Measurements from ENCODE around the gene ZNF804A. TPM values are rescaled to one million over a fixed set of nuclear protein-coding genes. Genes with fewer than 3 reads are reported as not detected.

ZNF804A gene
- total and polyA plus RNA-seq, 5 experiments from 2014 or later: not detected

- Mint-ChIP-seq H3K27me3 (no peaks in the 10 kb centered on the region), H3K27ac (no peak overlapping the region), H3K36me3 (no peaks in the 10 kb centered on the region), H3K4me3 (no peak overlapping the region), H3K9me3 (peaks cover 0 to 6% (median 0%) of the 10 kb centered on the region in 9 donors), H3K4me1 (no peaks in the 10 kb centered on the region)
- POLR2A ChIA-PET: no interaction called here
- DNase-seq (no peak), ATAC-seq (no peak)
Measured at GRCh38 chr2:184624311-184624710, 26.0 kb downstream of the ZNF804A start.

- DNase-seq (no peak), ATAC-seq (no peak)
- Mint-ChIP-seq H3K9me3 (peaks cover 0 to 11% (median 0%) of the 10 kb centered on the region in 9 donors), H3K4me1 (no peaks in the 10 kb centered on the region), H3K27me3 (no peaks in the 10 kb centered on the region), H3K4me3 (no peak overlapping the region), H3K36me3 (no peaks in the 10 kb centered on the region), H3K27ac (no peak overlapping the region)
- POLR2A ChIA-PET: no interaction called here
Measured at GRCh38 chr2:184628051-184628450, 29.7 kb downstream of the ZNF804A start.

- ATAC-seq (no peak), DNase-seq (no peak)
- no peaks in the 10 kb centered on the region for H3K27me3 Mint-ChIP-seq
- no peak overlapping the region for H3K4me3 Mint-ChIP-seq
- H3K27ac Mint-ChIP-seq: no peak overlapping the region
- peaks cover 0 to 11% (median 0%) of the 10 kb centered on the region in 9 donors for H3K9me3 Mint-ChIP-seq
- POLR2A ChIA-PET: no interaction called here
- no peaks in the 10 kb centered on the region for H3K4me1 Mint-ChIP-seq
- H3K36me3 Mint-ChIP-seq: no peaks in the 10 kb centered on the region
Measured at GRCh38 chr2:184633726-184634125, 35.4 kb downstream of the ZNF804A start.

GRCh38 chr2:184637781-184638180 lies 39.5 kb downstream of the ZNF804A start:
- Mint-ChIP-seq H3K4me1 (no peaks in the 10 kb centered on the region), H3K4me3 (no peak overlapping the region), H3K27ac (no peak overlapping the region), H3K9me3 (no peaks in the 10 kb centered on the region), H3K36me3 (no peaks in the 10 kb centered on the region), H3K27me3 (no peaks in the 10 kb centered on the region)
- ATAC-seq (no peak), DNase-seq (no peak)
- POLR2A ChIA-PET: no interaction called here

GRCh38 chr2:184644685-184645084 lies 46.4 kb downstream of the ZNF804A start:
- Mint-ChIP-seq H3K4me3 (no peak overlapping the region), H3K27ac (no peak overlapping the region), H3K9me3 (peaks cover 0 to 16% (median 6%) of the 10 kb centered on the region in 9 donors), H3K27me3 (no peaks in the 10 kb centered on the region), H3K4me1 (no peaks in the 10 kb centered on the region), H3K36me3 (no peaks in the 10 kb centered on the region)
- POLR2A ChIA-PET: no interaction called here
- DNase-seq (no peak), ATAC-seq (no peak)

GRCh38 chr2:184646177-184646576 lies 47.8 kb downstream of the ZNF804A start:
- ATAC-seq (no peak), DNase-seq (no peak)
- Mint-ChIP-seq H3K4me3 (no peak overlapping the region), H3K27ac (no peak overlapping the region), H3K36me3 (no peaks in the 10 kb centered on the region), H3K9me3 (peaks cover 0 to 21% (median 6%) of the 10 kb centered on the region in 9 donors), H3K4me1 (no peaks in the 10 kb centered on the region), H3K27me3 (no peaks in the 10 kb centered on the region)
- POLR2A ChIA-PET: no interaction called here

- Mint-ChIP-seq H3K36me3 (no peaks in the 10 kb centered on the region), H3K4me3 (no peak overlapping the region), H3K4me1 (no peaks in the 10 kb centered on the region), H3K27me3 (no peaks in the 10 kb centered on the region), H3K9me3 (peaks cover 0 to 21% (median 6%) of the 10 kb centered on the region in 9 donors), H3K27ac (no peak overlapping the region)
- DNase-seq (no peak), ATAC-seq (no peak)
- POLR2A ChIA-PET: no interaction called here
Measured at GRCh38 chr2:184646593-184646992, 48.3 kb downstream of the ZNF804A start.

- no peaks in the 10 kb centered on the region for H3K36me3 Mint-ChIP-seq
- H3K27ac Mint-ChIP-seq: no peak overlapping the region
- no peaks in the 10 kb centered on the region for H3K27me3 Mint-ChIP-seq
- ATAC-seq (no peak), DNase-seq (no peak)
- no peak overlapping the region for H3K4me3 Mint-ChIP-seq
- H3K4me1 Mint-ChIP-seq: no peaks in the 10 kb centered on the region
- POLR2A ChIA-PET: no interaction called here
- H3K9me3 Mint-ChIP-seq: peaks cover 0 to 15% (median 5%) of the 10 kb centered on the region in 9 donors
Measured at GRCh38 chr2:184654945-184655344, 56.6 kb downstream of the ZNF804A start.

- H3K4me1 Mint-ChIP-seq: no peaks in the 10 kb centered on the region
- H3K27me3 Mint-ChIP-seq: no peaks in the 10 kb centered on the region
- H3K9me3 Mint-ChIP-seq: peaks cover 0 to 9% (median 0%) of the 10 kb centered on the region in 9 donors
- H3K27ac Mint-ChIP-seq: no peak overlapping the region
- DNase-seq (no peak), ATAC-seq (no peak)
- H3K36me3 Mint-ChIP-seq: no peaks in the 10 kb centered on the region
- no peak overlapping the region for H3K4me3 Mint-ChIP-seq
- POLR2A ChIA-PET: no interaction called here
Measured at GRCh38 chr2:184677171-184677570, 78.8 kb downstream of the ZNF804A start.

GRCh38 chr2:184679219-184680018 lies 81.1 kb downstream of the ZNF804A start:
- POLR2A ChIA-PET: no interaction called here
- DNase-seq (peak in 1 of 10 donors; percentile 46), ATAC-seq (peak in 1 of 2 donors; percentile 14)
- Mint-ChIP-seq H3K36me3 (no peaks in the 10 kb centered on the region), H3K4me1 (no peaks in the 10 kb centered on the region), H3K27me3 (no peaks in the 10 kb centered on the region), H3K27ac (no peak overlapping the region), H3K4me3 (no peak overlapping the region), H3K9me3 (peaks cover 0 to 9% (median 0%) of the 10 kb centered on the region in 9 donors)

GRCh38 chr2:184680825-184681224 lies 82.5 kb downstream of the ZNF804A start:
- Mint-ChIP-seq H3K4me3 (no peak overlapping the region), H3K9me3 (peaks cover 0 to 9% (median 0%) of the 10 kb centered on the region in 9 donors), H3K27ac (no peak overlapping the region), H3K27me3 (peaks cover 0 to 1% (median 0%) of the 10 kb centered on the region in 5 donors), H3K36me3 (no peaks in the 10 kb centered on the region), H3K4me1 (no peaks in the 10 kb centered on the region)
- ATAC-seq (no peak), DNase-seq (no peak)
- POLR2A ChIA-PET: no interaction called here

- DNase-seq (no peak), ATAC-seq (no peak)
- Mint-ChIP-seq H3K4me1 (no peaks in the 10 kb centered on the region), H3K36me3 (no peaks in the 10 kb centered on the region), H3K9me3 (peaks cover 0 to 16% (median 0%) of the 10 kb centered on the region in 9 donors), H3K27me3 (peaks cover 0 to 1% (median 0%) of the 10 kb centered on the region in 5 donors), H3K27ac (no peak overlapping the region), H3K4me3 (no peak overlapping the region)
- POLR2A ChIA-PET: no interaction called here
Measured at GRCh38 chr2:184681642-184682321, 83.5 kb downstream of the ZNF804A start.

- H3K27me3 Mint-ChIP-seq: peaks cover 0 to 1% (median 0%) of the 10 kb centered on the region in 5 donors
- ATAC-seq: no peak
- peaks cover 0 to 10% (median 0%) of the 10 kb centered on the region in 9 donors for H3K9me3 Mint-ChIP-seq
- H3K36me3 Mint-ChIP-seq: no peaks in the 10 kb centered on the region
- H3K4me1 Mint-ChIP-seq: no peaks in the 10 kb centered on the region
- POLR2A ChIA-PET: no interaction called here
- H3K4me3 Mint-ChIP-seq: no peak overlapping the region
- no peak for DNase-seq
- H3K27ac Mint-ChIP-seq: no peak overlapping the region
Measured at GRCh38 chr2:184683911-184684310, 85.6 kb downstream of the ZNF804A start.
